Measurements from ENCODE around the gene ADIPOR2.

DNA sequence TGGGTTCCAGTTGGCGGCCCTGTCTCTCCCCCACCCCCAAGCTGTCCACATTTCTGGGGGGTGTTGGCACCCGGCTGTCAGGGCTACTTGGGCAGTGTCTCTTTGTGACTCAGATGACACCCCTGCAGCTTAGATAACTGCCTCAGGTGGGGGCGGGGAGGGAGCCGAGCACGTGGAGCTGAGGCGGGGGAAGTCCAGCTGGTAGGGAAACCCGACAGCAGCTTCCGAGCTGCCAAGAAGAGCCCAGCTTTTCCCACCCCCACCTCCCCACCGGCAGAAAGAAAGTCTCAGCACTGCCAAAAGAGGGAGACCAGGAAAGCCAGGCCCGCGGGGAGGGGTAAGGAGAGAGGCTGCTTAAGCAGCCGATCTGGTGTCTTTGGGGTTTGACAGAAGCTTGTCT lies 130.9 kb downstream of the ADIPOR2 start:
- TF ChIP-seq POLR2AphosphoS5 (IDR thresholded peaks at IDR 0.05; ENCODE audit: low read depth, low read length) = no peak
- TF ChIP-seq TAF1 (IDR thresholded peaks at IDR 0.05; ENCODE audit: borderline replicate concordance, insufficient read depth, low read length) = no peak
- no peak for TF ChIP-seq FOXP2 (optimal IDR thresholded peaks at IDR 0.05; ENCODE audit: borderline replicate concordance, extremely low read depth, extremely low read length, insufficient read depth)
- TF ChIP-seq SIN3A (IDR thresholded peaks at IDR 0.05; ENCODE audit: borderline replicate concordance, insufficient read depth, low read length) = no peak

Measured in PFSK-1 (cell line).